CD4-positive, alpha-beta T cell (primary cell): ENCODE data around the gene ANKRD13D. TPM values are rescaled to one million over a fixed set of nuclear protein-coding genes. Genes with fewer than 3 reads are reported as not detected.

ENCODE experiments used
- ATAC-seq: fragments of 200-7000 bp; cut with Tn5 transposase; one replicate; pipeline ENCODE4 v1.10.0; 2022; ENCODE audit warnings: mild to moderate bottlenecking; ENCODE audit not compliant: poor library complexity
- CTCF ChIA-PET: fragments of 350-600 bp; sonication (Branson Sonifier 250); formaldehyde crosslinking; loops from one replicate; lab custom pipeline; 2021; ENCODE audit warnings: antibody characterized with exemption, inconsistent platforms; lab: Charles Lee
- POLR2A ChIA-PET: fragments of 350-600 bp; sonication (Branson Sonifier 250); formaldehyde crosslinking; loops from one replicate; lab custom pipeline; 2021; ENCODE audit warnings: antibody characterized with exemption, inconsistent platforms; lab: Charles Lee
- DNase-seq, 14 experiments: peaks; one replicate each; pipeline ENCODE4 v3.0.0-alpha.2; 2013 to 2020; ENCODE audit warnings: mixed read lengths in 2 of 14
- H3K27ac ChIP-seq, 2 donors: one replicate each; pipeline versions ENCODE4 v1.5.1 to v1.7.0; 2013; ENCODE audit warnings: low read length in 2 of 2, low read depth in 1 of 2, mild to moderate bottlenecking in 1 of 2
- H3K27me3 ChIP-seq, 2 experiments: 1 replicate in 1 of 2; 2 replicates in 1 of 2; pipeline versions ENCODE4 v1.6.1 to v1.7.0; 2013; ENCODE audit warnings: low read length in 2 of 2, control low read depth in 1 of 2, mild to moderate bottlenecking in 1 of 2, moderate library complexity in 1 of 2; ENCODE audit not compliant: insufficient read depth in 2 of 2, control insufficient read depth in 1 of 2
- H3K36me3 ChIP-seq: one replicate; pipeline ENCODE4 v1.6.1; 2013; ENCODE audit warnings: low read length, control low read depth; ENCODE audit not compliant: insufficient read depth
- H3K4me1 ChIP-seq: one replicate; pipeline ENCODE4 v1.6.1; 2013; ENCODE audit warnings: low read length, control low read depth; ENCODE audit not compliant: insufficient read depth
- H3K4me3 ChIP-seq: one replicate; pipeline ENCODE4 v1.5.1; 2013; ENCODE audit warnings: mild to moderate bottlenecking, low read length, moderate library complexity
- H3K9me3 ChIP-seq, 2 experiments: 1 replicate in 1 of 2; 2 replicates in 1 of 2; pipeline versions ENCODE4 v1.6.1 to v1.7.0; 2013; ENCODE audit warnings: low read length in 2 of 2, mild to moderate bottlenecking in 2 of 2, control low read depth in 1 of 2, moderate library complexity in 1 of 2; ENCODE audit not compliant: control insufficient read depth in 1 of 2, insufficient read depth in 1 of 2
- H3K27ac Mint-ChIP-seq: one replicate; pipeline ENCODE4 v1.8.0; 2020; ENCODE audit warnings: mixed read lengths
- H3K27me3 Mint-ChIP-seq: one replicate; pipeline ENCODE4 v1.8.0; 2021; ENCODE audit warnings: mixed read lengths
- H3K36me3 Mint-ChIP-seq: one replicate; pipeline ENCODE4 v1.8.0; 2021; ENCODE audit warnings: low read depth, mixed read lengths
- H3K4me1 Mint-ChIP-seq: one replicate; pipeline ENCODE4 v1.8.0; 2021; ENCODE audit warnings: low read depth, mixed read lengths
- H3K4me3 Mint-ChIP-seq: one replicate; pipeline ENCODE4 v1.8.0; 2020; ENCODE audit warnings: mild to moderate bottlenecking, mixed read lengths
- H3K9me3 Mint-ChIP-seq: one replicate; pipeline ENCODE4 v1.8.0; 2020; ENCODE audit warnings: mixed read lengths
- intact Hi-C, 2 experiments: fragments of 100-400 bp; cut with DNase I in 1 of 2; cut with micrococcal nuclease in 1 of 2; formaldehyde crosslinking; loops; one replicate each; pipeline versions ENCODE4 v1.15.1 to v1.9.0; 2023 to 2025; cut with DNase I, micrococcal nuclease
- total RNA-seq, 174 experiments: library from RNA in 2 of 174; stranded (reverse) in 2 of 174; gene quantifications; one replicate each; pipeline ENCODE4 v1.2.3 and lab custom pipeline; 2021 to 2026
- TF ChIP-seq, protein P1 (sequence below): fragments of 200-600 bp; IDR thresholded peaks from one replicate; pipeline ENCODE4 v1.8.0; 2022; ENCODE audit warnings: antibody characterized with exemption, mild to moderate bottlenecking

The ANKRD13D gene
- total RNA-seq, 2 experiments from 2014 or later, result 160 to 161 TPM

DNA sequence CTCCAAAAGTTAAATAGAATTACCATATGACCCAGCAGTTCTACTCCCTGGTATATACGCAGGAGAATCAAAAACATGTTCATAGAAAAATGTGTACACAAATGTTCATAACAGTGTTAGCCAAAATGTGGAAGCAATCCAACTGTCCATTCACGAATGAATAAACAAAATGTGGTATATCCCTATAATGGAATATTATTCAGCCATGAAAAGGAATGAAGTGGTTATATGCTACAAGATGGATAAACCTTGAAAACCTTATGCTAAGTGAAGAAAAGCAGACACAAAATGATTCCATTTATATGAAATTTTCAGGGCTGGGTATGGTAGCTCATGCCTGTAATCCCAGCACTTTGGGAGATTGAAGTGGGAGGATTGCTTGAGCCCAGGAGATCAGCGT lies 48.2 kb downstream of the ANKRD13D start:
- intact Hi-C loops, result no loop called here
- H3K4me1 ChIP-seq, result no peaks in the 10 kb centered on the region
- ATAC-seq (no peak), DNase-seq (no peak)
- Mint-ChIP-seq H3K36me3 (no peaks in the 10 kb centered on the region), H3K4me3 (no peak overlapping the region), H3K4me1 (peaks cover 1% of the 10 kb centered on the region), H3K9me3 (no peaks in the 10 kb centered on the region), H3K27me3 (no peaks in the 10 kb centered on the region), H3K27ac (no peak overlapping the region)
- CTCF ChIA-PET, result interaction anchor here (1.1 to 4.1 kb wide), 3 partner anchors 8 to 45 kb away, joined by 3 to 18 read pairs (median 6); no protein-coding TSS in a partner anchor
- H3K27ac ChIP-seq, result no peak overlapping the region
- no peaks in the 10 kb centered on the region for H3K9me3 ChIP-seq
- no peak overlapping the region for H3K4me3 ChIP-seq
- TF ChIP-seq, protein P1, sequence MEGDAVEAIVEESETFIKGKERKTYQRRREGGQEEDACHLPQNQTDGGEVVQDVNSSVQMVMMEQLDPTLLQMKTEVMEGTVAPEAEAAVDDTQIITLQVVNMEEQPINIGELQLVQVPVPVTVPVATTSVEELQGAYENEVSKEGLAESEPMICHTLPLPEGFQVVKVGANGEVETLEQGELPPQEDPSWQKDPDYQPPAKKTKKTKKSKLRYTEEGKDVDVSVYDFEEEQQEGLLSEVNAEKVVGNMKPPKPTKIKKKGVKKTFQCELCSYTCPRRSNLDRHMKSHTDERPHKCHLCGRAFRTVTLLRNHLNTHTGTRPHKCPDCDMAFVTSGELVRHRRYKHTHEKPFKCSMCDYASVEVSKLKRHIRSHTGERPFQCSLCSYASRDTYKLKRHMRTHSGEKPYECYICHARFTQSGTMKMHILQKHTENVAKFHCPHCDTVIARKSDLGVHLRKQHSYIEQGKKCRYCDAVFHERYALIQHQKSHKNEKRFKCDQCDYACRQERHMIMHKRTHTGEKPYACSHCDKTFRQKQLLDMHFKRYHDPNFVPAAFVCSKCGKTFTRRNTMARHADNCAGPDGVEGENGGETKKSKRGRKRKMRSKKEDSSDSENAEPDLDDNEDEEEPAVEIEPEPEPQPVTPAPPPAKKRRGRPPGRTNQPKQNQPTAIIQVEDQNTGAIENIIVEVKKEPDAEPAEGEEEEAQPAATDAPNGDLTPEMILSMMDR, result no peak
- no peaks in the 10 kb centered on the region for H3K36me3 ChIP-seq
- no peaks in the 10 kb centered on the region for H3K27me3 ChIP-seq
- POLR2A ChIA-PET, result interaction anchor here (0.7 to 1.8 kb wide), 3 partner anchors 8 to 17 kb away, joined by 3 to 5 read pairs (median 4); partner anchors contain the start of gene POLD4

DNA sequence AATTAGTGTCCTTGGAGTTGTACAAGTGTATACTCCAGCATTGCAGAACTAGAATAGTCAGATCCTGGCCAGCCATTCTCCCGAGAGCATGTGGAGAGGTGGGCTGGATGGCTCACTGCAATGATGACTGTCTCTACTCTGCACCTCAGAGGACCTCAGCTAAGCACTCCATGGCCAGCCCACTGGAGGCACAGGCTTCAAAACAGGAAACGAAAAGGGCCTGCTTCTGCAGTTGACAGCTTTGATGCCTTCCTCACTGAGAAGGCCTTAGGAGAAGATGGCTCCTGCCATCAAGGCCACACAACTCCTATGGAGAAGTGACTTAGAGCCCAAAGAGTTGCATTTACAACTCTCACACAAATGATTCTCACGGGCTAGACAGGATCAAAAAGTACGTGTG lies 55.2 kb downstream of the ANKRD13D start:
- peaks cover 50% of the 10 kb centered on the region for H3K4me1 Mint-ChIP-seq
- no peaks in the 10 kb centered on the region for H3K27me3 ChIP-seq
- ATAC-seq, result peak; percentile 54
- H3K36me3 ChIP-seq, result no peaks in the 10 kb centered on the region
- H3K9me3 ChIP-seq, result no peaks in the 10 kb centered on the region
- H3K4me3 ChIP-seq, result no peak overlapping the region
- no peaks in the 10 kb centered on the region for H3K9me3 Mint-ChIP-seq
- peak overlapping the region; percentile 78 for H3K27ac Mint-ChIP-seq
- POLR2A ChIA-PET, result interaction anchor here (1.0 to 3.3 kb wide), 10 partner anchors 9 to 666 kb away, joined by 3 to 30 read pairs (median 6); partner anchors contain the start of genes GRK2, POLD4 and RBM4B
- peak in 9 of 14 experiments; percentile 23 to 64 (median 42) for DNase-seq
- peaks cover 33% of the 10 kb centered on the region for H3K4me1 ChIP-seq
- H3K4me3 Mint-ChIP-seq, result peak overlapping the region; percentile 58
- intact Hi-C loops, result no loop called here
- CTCF ChIA-PET, result interaction anchor here (0.6 to 5.5 kb wide), 9 partner anchors 8 to 1273 kb away, joined by 3 to 58 read pairs (median 3); partner anchors contain the start of genes ANKRD13D, CLCF1 and NUDT8
- TF ChIP-seq, protein P1, result no peak
- no peaks in the 10 kb centered on the region for H3K27me3 Mint-ChIP-seq
- no peaks in the 10 kb centered on the region for H3K36me3 Mint-ChIP-seq
- peak overlapping the region; percentile 30 to 50 for H3K27ac ChIP-seq

DNA sequence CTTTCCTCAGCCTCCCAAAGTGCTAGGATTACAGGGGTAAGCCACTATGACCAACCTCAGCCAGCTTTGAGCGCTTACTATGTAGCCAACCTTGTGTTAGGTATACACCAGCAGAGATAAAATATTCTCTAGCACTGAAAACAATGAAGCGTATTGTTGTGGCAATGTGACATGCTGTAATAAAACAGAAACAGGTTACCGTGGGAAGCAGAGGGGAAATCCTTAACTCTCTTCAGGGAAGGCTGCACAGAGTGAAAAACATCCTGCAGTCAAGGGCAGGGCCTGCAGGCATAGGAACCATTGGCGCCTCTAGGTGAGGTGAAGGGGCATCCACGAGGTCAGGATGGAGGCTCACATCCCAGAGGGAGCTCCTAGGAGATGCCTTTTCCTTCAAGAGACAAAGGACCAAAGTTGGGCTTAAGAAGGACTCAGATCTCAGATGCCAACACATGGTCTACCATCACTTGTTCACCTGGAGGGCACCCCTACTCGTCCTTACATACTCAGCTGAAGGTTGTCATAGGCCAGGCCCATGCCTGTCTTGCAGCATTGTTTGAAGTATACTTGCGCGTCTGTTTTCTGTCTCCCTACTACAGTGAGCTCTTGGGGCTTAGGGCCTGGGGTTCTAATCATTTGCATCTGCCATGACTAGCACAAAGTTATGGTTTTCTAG lies 56.3 kb downstream of the ANKRD13D start:
- intact Hi-C loops, result loop anchor here in 1 of 2 experiments (5.0 kb wide), 1 partner anchor 37 kb away; no protein-coding TSS in a partner anchor
- Mint-ChIP-seq H3K27me3 (no peaks in the 10 kb centered on the region), H3K9me3 (no peaks in the 10 kb centered on the region), H3K4me3 (peak overlapping the region; percentile 57), H3K4me1 (peaks cover 60% of the 10 kb centered on the region), H3K36me3 (no peaks in the 10 kb centered on the region), H3K27ac (peak overlapping the region; percentile 78)
- Histone ChIP-seq H3K9me3 (no peaks in the 10 kb centered on the region), H3K27me3 (no peaks in the 10 kb centered on the region), H3K4me3 (no peak overlapping the region), H3K36me3 (no peaks in the 10 kb centered on the region), H3K27ac (peak overlapping the region; percentile 18 to 30), H3K4me1 (peaks cover 33% of the 10 kb centered on the region)
- POLR2A ChIA-PET, result interaction anchor here (0.5 to 3.3 kb wide), 21 partner anchors 7 to 284 kb away, joined by 3 to 30 read pairs (median 5); partner anchors contain the start of genes CLCF1, GRK2, POLD4 and PPP1CA
- DNase-seq (peak in 1 of 14 experiments; percentile 47), ATAC-seq (peak; percentile 75)
- CTCF ChIA-PET, result interaction anchor here (0.6 to 5.5 kb wide), 19 partner anchors 9 to 284 kb away, joined by 3 to 58 read pairs (median 4); partner anchors contain the start of genes CLCF1, NUDT8, PPP1CA and RAD9A
- TF ChIP-seq, protein P1, result no peak
